B cell (primary cell): ENCODE measurements around the gene RAI1. TPM values are rescaled to one million over a fixed set of nuclear protein-coding genes. Genes with fewer than 3 reads are reported as not detected.

Source experiments
- ATAC-seq: fragments of 200-7000 bp; cut with Tn5 transposase; one replicate; pipeline ENCODE4 v1.10.0; 2021; ENCODE audit warnings: low read depth, mild to moderate bottlenecking, moderate number of reproducible peaks, moderate library complexity
- CTCF ChIA-PET: fragments of 350-600 bp; sonication (Branson Sonifier 250); formaldehyde crosslinking; loops from one replicate; lab custom pipeline; 2021; ENCODE audit warnings: antibody characterized with exemption, inconsistent platforms; lab: Charles Lee
- POLR2A ChIA-PET: fragments of 350-600 bp; sonication (Branson Sonifier 250); formaldehyde crosslinking; loops from one replicate; lab custom pipeline; 2021; ENCODE audit warnings: antibody characterized with exemption; lab: Charles Lee
- DNase-seq: peaks from one replicate; pipeline ENCODE4 v3.0.0; 2013
- H2AFZ ChIP-seq: 2 replicates; pipeline ENCODE4 v1.6.1; 2012; ENCODE audit warnings: mild to moderate bottlenecking, low read depth, low read length; ENCODE audit not compliant: insufficient read depth, poor library complexity, severe bottlenecking
- H3K27ac ChIP-seq, 2 donors: 1 replicate in 1 of 2; 2 replicates in 1 of 2; pipeline ENCODE4 v1.5.1; 2012 to 2013; ENCODE audit warnings: low read length in 2 of 2, mild to moderate bottlenecking in 2 of 2, moderate library complexity in 1 of 2
- H3K27me3 ChIP-seq, 4 experiments: fragments of 200-600 bp in 1 of 4; sonication (generic) in 1 of 4; replicated peaks in 1 of 4; 1 replicate in 2 of 4; 2 replicates in 2 of 4; pipeline versions ENCODE4 v1.6.1 to v1.7.0; 2013 to 2016; ENCODE audit warnings: low read length in 3 of 4, mild to moderate bottlenecking in 2 of 4, mixed read lengths in 1 of 4, moderate library complexity in 1 of 4; ENCODE audit not compliant: insufficient read depth in 4 of 4, control insufficient read depth in 3 of 4; ENCODE audit errors: control extremely low read depth in 1 of 4
- H3K36me3 ChIP-seq, 2 experiments: replicated peaks in 1 of 2; 1 replicate in 1 of 2; 2 replicates in 1 of 2; pipeline versions ENCODE4 v1.6.1 to v1.7.1; 2013; ENCODE audit warnings: low read length in 1 of 2; ENCODE audit not compliant: insufficient read depth in 2 of 2, control insufficient read depth in 1 of 2; ENCODE audit errors: control extremely low read depth in 1 of 2, extremely low read depth in 1 of 2
- H3K4me1 ChIP-seq, 2 donors: fragments of 200-600 bp in 1 of 2; sonication (generic) in 1 of 2; 1 replicate in 1 of 2; 2 replicates in 1 of 2; pipeline versions ENCODE4 v1.5.1 to v1.6.1; 2013 to 2017; ENCODE audit warnings: low read length in 2 of 2; ENCODE audit not compliant: control insufficient read depth in 2 of 2, insufficient read depth in 2 of 2
- H3K4me2 ChIP-seq: replicated peaks from 2 replicates; pipeline ENCODE3; 2012; ENCODE audit warnings: mild to moderate bottlenecking, low read depth, low read length; ENCODE audit not compliant: poor library complexity, severe bottlenecking
- H3K4me3 ChIP-seq, 5 experiments: fragments of 200-600 bp in 1 of 5; sonication (generic) in 1 of 5; 1 replicate in 3 of 5; 2 replicates in 2 of 5; pipeline versions ENCODE4 v1.5.1 to v1.7.0; 2011 to 2016; ENCODE audit warnings: low read length in 4 of 5, mild to moderate bottlenecking in 4 of 5, low read depth in 2 of 5, control low read depth in 1 of 5, moderate library complexity in 1 of 5; ENCODE audit not compliant: insufficient read depth in 1 of 5; ENCODE audit errors: control extremely low read depth in 1 of 5, extremely low read depth in 1 of 5
- H3K79me2 ChIP-seq: fragments of 200-600 bp; sonication (generic); one replicate; pipeline ENCODE4 v1.6.0; 2016; ENCODE audit warnings: low read length; ENCODE audit not compliant: control insufficient read depth, insufficient read depth
- H3K9ac ChIP-seq: fragments of 200-600 bp; sonication (generic); 2 replicates; pipeline ENCODE4 v1.6.1; 2017; ENCODE audit warnings: mild to moderate bottlenecking, low read length, moderate library complexity
- H3K9me3 ChIP-seq, 3 donors: one replicate each; pipeline versions ENCODE4 v1.6.1 to v1.7.1; 2013; ENCODE audit warnings: low read length in 2 of 3; ENCODE audit not compliant: control insufficient read depth in 2 of 3, insufficient read depth in 1 of 3; ENCODE audit errors: control extremely low read depth in 1 of 3
- H4K20me1 ChIP-seq: 2 replicates; pipeline ENCODE4 v1.6.0; 2012; ENCODE audit warnings: mild to moderate bottlenecking, low read length; ENCODE audit not compliant: insufficient read depth, control insufficient read depth, poor library complexity, severe bottlenecking
- H3K27ac Mint-ChIP-seq: one replicate; pipeline ENCODE4 v1.8.0; 2021; ENCODE audit warnings: mixed read lengths
- H3K27me3 Mint-ChIP-seq: one replicate; pipeline ENCODE4 v1.8.0; 2021; ENCODE audit warnings: mixed read lengths
- H3K4me1 Mint-ChIP-seq: one replicate; pipeline ENCODE4 v1.8.0; 2021; ENCODE audit warnings: mixed read lengths
- H3K4me3 Mint-ChIP-seq: one replicate; pipeline ENCODE4 v1.8.0; 2021; ENCODE audit warnings: mixed read lengths
- H3K9me3 Mint-ChIP-seq: one replicate; pipeline ENCODE4 v1.8.0; 2022; ENCODE audit warnings: mixed read lengths; ENCODE audit not compliant: insufficient read depth
- EZH2 ChIP-seq: IDR thresholded peaks from 2 replicates; pipeline ENCODE4 v1.6.1; 2012; ENCODE audit warnings: borderline replicate concordance, low read depth, mild to moderate bottlenecking, moderate library complexity, low read length; ENCODE audit not compliant: insufficient read depth, poor library complexity, severe bottlenecking
- WGBS: methylation state at CpG from one replicate; pipeline ENCODE4 v1.1.5; 2013; ENCODE audit warnings: missing lambda C conversion rate; ENCODE audit not compliant: insufficient coverage; 5-methylcytosine and 5-hydroxymethylcytosine counted together
- intact Hi-C: fragments of 100-400 bp; cut with micrococcal nuclease; formaldehyde crosslinking; loops from one replicate; pipeline ENCODE4 v1.10.0; 2022
- polyA plus RNA-seq: library from polyadenylated mRNA; depleted of rRNA; stranded (reverse); fragments of >200 nt; gene quantifications from 2 replicates; pipeline ENCODE4 v1.2.3, GENCODE V29; 2012
- total RNA-seq, 2 donors: library from RNA; stranded (reverse); fragments of 120-200 nt in 1 of 2; gene quantifications; 1 replicate in 1 of 2; 2 replicates in 1 of 2; pipeline versions ENCODE4 v1.2.3 to v1.2.4, GENCODE V29; 2013 to 2022
- TF ChIP-seq, protein P1 (sequence below): fragments of 200-600 bp; IDR thresholded peaks from one replicate; pipeline ENCODE4 v1.8.0; 2022; ENCODE audit warnings: antibody characterized with exemption, mild to moderate bottlenecking

The RAI1 gene
- total and polyA plus RNA-seq, 2 donors (not counting 1 experiment from before 2014, with no cell fraction given): 4.7 to 34.0 TPM

DNA sequence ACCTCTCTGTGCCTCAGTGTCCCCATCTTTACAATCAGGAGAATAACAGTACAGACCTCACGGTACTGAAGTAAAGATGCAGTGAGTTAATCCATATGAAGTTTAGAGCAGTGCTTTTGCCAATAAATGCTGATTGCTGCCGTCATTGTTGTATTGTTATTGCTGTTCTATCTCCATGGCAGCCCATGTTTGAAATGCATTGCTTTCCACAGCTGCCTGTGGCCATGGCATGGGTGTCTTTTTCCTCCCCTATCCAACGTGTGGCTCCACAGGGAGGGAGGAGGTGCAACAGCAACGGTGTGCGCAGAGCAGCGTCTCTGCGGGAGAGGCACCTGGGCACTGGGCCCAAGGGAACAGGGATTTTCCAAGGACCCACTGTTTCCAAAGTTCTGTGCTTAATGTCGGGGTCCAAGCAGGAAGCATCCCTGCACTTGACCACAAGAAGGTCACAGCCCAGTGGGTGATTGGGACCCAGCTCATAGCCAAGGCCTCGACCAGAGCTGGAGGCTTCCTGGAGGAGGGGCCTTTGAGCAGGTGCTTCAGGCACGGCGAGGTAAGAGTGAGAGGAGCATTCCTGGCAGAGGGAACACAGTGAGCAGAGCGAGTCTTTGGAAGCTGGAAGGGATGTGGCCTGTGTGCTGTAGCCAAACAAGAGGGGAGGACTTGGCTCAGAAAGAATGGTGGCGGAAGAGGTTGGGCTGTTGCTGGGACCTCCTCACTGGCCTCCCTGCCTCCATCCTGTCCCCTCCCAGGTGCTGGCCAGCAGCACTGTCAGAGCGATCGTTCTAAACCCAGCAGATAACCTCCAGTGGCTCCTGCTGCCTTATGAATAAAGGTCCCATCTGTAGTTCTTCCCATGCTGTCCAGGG is 3.9 kb downstream of the RAI1 start:
- Histone ChIP-seq H3K4me2 (no peak overlapping the region), H3K9me3 (no peaks in the 10 kb centered on the region), H3K4me1 (peaks cover 8 to 15% of the 10 kb centered on the region in 2 donors), H3K36me3 (no peaks in the 10 kb centered on the region), H2AFZ (no peak overlapping the region), H4K20me1 (peaks cover 6% of the 10 kb centered on the region), H3K27me3 (no peaks in the 10 kb centered on the region), H3K9ac (no peak overlapping the region), H3K27ac (no peak overlapping the region), H3K4me3 (no peak overlapping the region), H3K79me2 (peaks cover 70% of the 10 kb centered on the region)
- H3K4me1 Mint-ChIP-seq: peaks cover 28% of the 10 kb centered on the region
- DNase-seq (no peak), ATAC-seq (no peak)
- H3K9me3 Mint-ChIP-seq: no peaks in the 10 kb centered on the region
- 93% methylated on average over 12 of the region's 15 CpGs for WGBS
- TF ChIP-seq EZH2: no peak
- TF ChIP-seq, protein P1, sequence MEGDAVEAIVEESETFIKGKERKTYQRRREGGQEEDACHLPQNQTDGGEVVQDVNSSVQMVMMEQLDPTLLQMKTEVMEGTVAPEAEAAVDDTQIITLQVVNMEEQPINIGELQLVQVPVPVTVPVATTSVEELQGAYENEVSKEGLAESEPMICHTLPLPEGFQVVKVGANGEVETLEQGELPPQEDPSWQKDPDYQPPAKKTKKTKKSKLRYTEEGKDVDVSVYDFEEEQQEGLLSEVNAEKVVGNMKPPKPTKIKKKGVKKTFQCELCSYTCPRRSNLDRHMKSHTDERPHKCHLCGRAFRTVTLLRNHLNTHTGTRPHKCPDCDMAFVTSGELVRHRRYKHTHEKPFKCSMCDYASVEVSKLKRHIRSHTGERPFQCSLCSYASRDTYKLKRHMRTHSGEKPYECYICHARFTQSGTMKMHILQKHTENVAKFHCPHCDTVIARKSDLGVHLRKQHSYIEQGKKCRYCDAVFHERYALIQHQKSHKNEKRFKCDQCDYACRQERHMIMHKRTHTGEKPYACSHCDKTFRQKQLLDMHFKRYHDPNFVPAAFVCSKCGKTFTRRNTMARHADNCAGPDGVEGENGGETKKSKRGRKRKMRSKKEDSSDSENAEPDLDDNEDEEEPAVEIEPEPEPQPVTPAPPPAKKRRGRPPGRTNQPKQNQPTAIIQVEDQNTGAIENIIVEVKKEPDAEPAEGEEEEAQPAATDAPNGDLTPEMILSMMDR: no peak
- intact Hi-C loops: no loop called here
- CTCF ChIA-PET: no interaction called here
- no peaks in the 10 kb centered on the region for H3K27me3 Mint-ChIP-seq
- peak overlapping the region; percentile 41 for H3K4me3 Mint-ChIP-seq
- POLR2A ChIA-PET: no interaction called here
- peak overlapping the region; percentile 32 for H3K27ac Mint-ChIP-seq

DNA sequence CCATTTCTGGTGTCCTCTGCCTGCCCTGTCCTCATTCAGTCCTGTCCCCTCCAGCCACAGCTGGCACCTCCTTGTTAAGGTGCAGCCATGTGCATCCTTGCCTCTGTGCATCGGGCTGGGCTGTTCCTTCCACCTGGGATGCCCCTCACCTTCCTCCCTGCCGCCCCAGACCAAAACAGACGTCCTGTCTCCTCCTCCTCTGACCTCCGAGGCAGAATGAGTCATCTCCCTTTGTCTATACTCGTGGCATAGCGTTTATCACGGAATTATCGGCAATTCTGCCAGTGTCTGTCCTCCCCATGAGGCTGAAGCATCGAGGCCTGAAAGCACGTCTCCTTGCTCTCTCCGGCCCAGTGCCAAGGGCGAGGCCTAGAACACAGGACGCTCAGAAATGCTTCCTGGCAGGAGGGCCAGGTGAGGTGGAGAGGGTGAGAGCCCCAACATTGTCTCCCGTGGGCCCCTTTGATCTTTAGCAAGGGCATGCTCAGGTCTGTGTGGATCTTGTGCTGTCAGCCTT is 4.6 kb downstream of the RAI1 start:
- DNase-seq (no peak), ATAC-seq (no peak)
- intact Hi-C loops: no loop called here
- no peak overlapping the region for H3K4me3 ChIP-seq
- H2AFZ ChIP-seq: no peak overlapping the region
- H3K9ac ChIP-seq: no peak overlapping the region
- peaks cover 70% of the 10 kb centered on the region for H3K79me2 ChIP-seq
- H3K9me3 ChIP-seq: no peaks in the 10 kb centered on the region
- peaks cover 15 to 17% of the 10 kb centered on the region in 2 donors for H3K4me1 ChIP-seq
- POLR2A ChIA-PET: no interaction called here
- Mint-ChIP-seq H3K4me3 (peak overlapping the region; percentile 41), H3K27ac (peak overlapping the region; percentile 32), H3K27me3 (no peaks in the 10 kb centered on the region), H3K9me3 (no peaks in the 10 kb centered on the region), H3K4me1 (peaks cover 31% of the 10 kb centered on the region)
- H3K36me3 ChIP-seq: no peaks in the 10 kb centered on the region
- no peaks in the 10 kb centered on the region for H3K27me3 ChIP-seq
- 53% methylated on average over 13 of the region's 14 CpGs for WGBS
- CTCF ChIA-PET: no interaction called here
- H3K4me2 ChIP-seq: no peak overlapping the region
- H4K20me1 ChIP-seq: peaks cover 6% of the 10 kb centered on the region
- H3K27ac ChIP-seq: no peak overlapping the region
- no peak for TF ChIP-seq EZH2
- TF ChIP-seq, protein P1: no peak
